Measurements from ENCODE around the gene PCDHA7.
"Not testable (repeated sequence)": the region's sequence is repeated elsewhere in the genome, so short reads cannot be mapped to it uniquely, and the experiment has no call there.

PCDHA7 gene, protein sequence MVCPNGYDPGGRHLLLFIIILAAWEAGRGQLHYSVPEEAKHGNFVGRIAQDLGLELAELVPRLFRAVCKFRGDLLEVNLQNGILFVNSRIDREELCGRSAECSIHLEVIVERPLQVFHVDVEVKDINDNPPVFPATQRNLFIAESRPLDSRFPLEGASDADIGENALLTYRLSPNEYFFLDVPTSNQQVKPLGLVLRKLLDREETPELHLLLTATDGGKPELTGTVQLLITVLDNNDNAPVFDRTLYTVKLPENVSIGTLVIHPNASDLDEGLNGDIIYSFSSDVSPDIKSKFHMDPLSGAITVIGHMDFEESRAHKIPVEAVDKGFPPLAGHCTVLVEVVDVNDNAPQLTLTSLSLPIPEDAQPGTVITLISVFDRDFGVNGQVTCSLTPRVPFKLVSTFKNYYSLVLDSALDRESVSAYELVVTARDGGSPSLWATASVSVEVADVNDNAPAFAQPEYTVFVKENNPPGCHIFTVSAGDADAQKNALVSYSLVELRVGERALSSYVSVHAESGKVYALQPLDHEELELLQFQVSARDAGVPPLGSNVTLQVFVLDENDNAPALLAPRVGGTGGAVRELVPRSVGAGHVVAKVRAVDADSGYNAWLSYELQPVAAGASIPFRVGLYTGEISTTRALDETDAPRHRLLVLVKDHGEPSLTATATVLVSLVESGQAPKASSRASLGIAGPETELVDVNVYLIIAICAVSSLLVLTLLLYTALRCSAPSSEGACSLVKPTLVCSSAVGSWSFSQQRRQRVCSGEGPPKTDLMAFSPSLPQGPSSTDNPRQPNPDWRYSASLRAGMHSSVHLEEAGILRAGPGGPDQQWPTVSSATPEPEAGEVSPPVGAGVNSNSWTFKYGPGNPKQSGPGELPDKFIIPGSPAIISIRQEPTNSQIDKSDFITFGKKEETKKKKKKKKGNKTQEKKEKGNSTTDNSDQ

DNA sequence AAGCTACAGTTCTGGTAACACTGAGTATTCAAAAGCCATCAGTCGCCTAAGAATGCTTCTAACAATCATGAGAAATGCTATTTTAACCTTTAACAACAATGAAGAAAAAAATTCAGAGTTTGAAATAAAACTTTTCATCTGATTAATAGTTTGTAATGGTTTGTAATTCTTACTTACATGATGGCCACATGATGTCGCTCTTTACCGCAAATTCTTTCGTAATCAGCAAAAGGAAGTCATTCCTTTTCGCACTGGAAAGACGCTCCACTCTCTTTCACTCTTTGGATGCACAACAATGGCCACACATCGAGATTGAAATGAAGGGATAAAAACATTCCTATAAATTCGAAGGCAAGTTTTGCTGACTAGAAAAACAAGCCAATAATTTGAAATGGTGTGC, at the start of gene PCDHA7:
PCDHA7 (plus strand) TSS at position 277 of the 400 bp plus-strand sequence; CDS start at position 392, 115 bp downstream.
- no peak within 1 kb of the TSS for H3K27ac ChIP-seq

DNA sequence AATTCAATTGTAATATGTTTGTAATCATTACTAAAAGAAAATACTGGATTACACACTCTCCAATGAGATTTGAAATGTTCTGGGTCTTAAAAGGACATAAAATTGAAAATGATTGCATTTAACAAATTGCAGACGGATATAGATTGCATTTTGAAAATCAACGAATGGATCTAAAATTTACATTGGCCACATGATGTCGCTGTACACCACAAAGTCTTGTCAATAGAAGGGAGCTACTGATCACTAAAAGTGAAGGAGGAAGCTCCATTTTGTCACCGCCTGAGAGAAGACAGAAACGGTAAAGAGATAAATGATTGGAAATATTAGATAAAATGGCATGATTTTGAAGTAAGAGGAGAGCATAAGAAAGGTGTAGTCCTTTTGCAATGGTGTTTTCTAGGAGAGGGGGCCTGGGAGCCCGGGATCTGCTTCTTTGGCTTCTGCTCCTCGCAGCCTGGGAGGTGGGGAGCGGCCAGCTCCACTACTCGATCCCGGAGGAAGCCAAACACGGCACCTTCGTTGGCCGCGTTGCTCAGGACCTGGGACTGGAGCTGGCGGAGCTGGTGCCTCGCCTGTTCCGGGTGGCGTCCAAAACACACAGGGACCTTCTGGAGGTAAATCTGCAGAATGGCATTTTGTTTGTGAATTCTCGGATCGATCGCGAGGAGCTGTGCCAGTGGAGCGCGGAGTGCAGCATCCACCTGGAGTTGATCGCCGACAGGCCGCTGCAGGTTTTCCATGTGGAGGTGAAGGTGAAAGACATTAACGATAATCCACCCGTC, 48.0 kb upstream of the PCDHA7 start, which contains the start of gene PCDHA1:
PCDHA1 (plus strand) TSS at position 236 of the 782 bp plus-strand sequence.
- no peak within 1 kb of the TSS for H3K27ac ChIP-seq
- TF ChIP-seq, protein P1, sequence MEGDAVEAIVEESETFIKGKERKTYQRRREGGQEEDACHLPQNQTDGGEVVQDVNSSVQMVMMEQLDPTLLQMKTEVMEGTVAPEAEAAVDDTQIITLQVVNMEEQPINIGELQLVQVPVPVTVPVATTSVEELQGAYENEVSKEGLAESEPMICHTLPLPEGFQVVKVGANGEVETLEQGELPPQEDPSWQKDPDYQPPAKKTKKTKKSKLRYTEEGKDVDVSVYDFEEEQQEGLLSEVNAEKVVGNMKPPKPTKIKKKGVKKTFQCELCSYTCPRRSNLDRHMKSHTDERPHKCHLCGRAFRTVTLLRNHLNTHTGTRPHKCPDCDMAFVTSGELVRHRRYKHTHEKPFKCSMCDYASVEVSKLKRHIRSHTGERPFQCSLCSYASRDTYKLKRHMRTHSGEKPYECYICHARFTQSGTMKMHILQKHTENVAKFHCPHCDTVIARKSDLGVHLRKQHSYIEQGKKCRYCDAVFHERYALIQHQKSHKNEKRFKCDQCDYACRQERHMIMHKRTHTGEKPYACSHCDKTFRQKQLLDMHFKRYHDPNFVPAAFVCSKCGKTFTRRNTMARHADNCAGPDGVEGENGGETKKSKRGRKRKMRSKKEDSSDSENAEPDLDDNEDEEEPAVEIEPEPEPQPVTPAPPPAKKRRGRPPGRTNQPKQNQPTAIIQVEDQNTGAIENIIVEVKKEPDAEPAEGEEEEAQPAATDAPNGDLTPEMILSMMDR (conservative IDR thresholded peaks at IDR 0.05) = peak; percentile 45
- TF ChIP-seq ZFX (IDR thresholded peaks at IDR 0.05) = no peak

More for the DNA sequence above, at the start of gene PCDHA7:
- no peak for TF ChIP-seq ZFX (IDR thresholded peaks at IDR 0.05)
- TF ChIP-seq, protein P1 (conservative IDR thresholded peaks at IDR 0.05) = peak; percentile 57

DNA sequence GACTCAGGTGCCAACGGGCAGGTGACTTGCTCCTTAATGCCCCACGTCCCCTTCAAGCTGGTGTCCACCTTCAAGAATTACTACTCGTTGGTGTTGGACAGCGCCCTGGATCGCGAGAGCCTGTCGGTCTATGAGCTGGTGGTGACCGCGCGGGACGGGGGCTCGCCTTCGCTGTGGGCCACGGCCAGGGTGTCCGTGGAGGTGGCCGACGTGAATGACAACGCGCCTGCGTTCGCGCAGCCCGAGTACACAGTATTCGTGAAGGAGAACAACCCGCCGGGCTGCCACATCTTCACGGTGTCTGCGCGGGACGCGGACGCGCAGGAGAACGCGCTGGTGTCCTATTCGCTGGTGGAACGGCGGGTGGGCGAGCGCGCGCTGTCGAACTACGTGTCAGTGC, 46.6 kb upstream of the PCDHA7 start:
- not testable (repeated sequence) for H3K27ac ChIP-seq

DNA sequence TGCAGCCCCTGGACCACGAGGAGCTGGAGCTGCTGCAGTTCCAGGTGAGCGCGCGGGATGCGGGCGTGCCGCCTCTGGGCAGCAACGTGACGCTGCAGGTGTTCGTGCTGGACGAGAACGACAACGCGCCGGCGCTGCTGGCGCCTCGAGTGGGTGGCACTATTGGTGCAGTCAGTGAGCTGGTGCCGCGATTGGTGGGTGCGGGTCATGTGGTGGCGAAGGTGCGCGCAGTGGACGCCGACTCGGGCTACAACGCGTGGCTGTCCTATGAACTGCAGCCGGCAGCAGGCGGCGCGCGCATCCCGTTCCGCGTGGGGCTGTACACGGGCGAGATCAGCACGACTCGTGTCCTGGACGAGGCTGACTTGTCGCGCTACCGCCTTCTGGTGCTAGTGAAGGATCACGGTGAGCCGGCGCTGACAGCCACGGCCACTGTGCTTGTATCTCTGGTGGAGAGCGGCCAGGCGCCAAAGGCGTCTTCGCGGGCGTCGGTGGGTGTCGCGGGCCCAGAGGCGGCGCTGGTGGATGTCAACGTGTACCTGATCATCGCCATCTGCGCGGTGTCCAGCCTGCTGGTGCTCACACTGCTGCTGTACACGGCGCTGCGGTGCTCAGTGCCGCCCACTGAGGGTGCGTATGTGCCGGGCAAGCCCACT, 46.1 kb upstream of the PCDHA7 start:
- not testable (repeated sequence) for H3K27ac ChIP-seq

DNA sequence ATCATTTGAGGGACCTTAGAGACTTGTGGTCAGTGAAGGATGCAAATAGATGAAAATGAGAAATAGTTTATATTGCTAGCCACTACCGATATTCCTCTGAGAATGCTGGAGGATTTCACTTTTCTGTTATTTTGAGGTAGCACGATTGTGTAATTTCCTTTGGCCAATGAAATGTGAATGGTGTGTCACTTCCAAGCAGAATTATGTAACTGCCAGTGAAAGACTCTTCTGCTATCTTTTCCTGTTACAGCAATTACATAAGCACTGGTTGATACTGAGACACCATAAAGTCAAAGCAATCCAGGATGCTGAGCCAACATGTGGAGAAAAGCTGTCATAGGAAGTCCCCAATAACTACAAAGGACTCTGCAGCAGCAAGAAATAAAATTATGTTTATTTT, 43.0 kb upstream of the PCDHA7 start:
- no peak for TF ChIP-seq ZFX (IDR thresholded peaks at IDR 0.05)
- TF ChIP-seq, protein P1 (conservative IDR thresholded peaks at IDR 0.05) = no peak
- H3K27ac ChIP-seq = no peak overlapping the region

DNA sequence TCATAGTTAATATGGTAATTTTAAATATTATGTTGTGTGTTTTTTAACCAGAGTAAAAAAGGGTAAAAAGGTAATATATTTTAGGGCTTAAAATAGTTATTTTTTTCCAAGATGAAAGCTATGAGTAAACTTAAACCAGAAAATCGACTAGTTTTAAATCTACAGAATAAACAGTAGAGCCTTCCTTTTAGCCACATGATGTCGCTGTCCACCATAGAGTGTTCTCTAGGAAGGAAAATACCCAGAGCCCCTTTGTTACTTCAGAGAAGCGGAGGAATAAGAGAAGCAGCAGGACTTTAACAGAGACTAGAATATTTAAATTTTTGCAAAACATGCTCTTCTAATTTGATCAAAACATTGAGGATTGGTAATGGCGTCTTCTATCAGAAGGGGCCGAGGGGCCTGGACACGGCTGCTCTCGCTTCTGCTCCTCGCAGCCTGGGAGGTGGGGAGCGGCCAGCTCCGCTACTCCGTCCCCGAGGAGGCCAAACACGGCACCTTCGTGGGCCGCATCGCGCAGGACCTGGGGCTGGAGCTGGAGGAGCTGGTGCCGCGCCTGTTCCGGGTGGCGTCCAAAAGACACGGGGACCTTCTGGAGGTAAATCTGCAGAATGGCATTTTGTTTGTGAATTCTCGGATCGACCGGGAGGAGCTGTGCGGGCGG, 39.3 kb upstream of the PCDHA7 start, which contains the start of gene PCDHA2:
PCDHA2 (plus strand) TSS at position 258 of the 664 bp plus-strand sequence.
- TF ChIP-seq ZFX (IDR thresholded peaks at IDR 0.05) = no peak
- TF ChIP-seq, protein P1 (conservative IDR thresholded peaks at IDR 0.05) = no peak
- no peak within 1 kb of the TSS for H3K27ac ChIP-seq

DNA sequence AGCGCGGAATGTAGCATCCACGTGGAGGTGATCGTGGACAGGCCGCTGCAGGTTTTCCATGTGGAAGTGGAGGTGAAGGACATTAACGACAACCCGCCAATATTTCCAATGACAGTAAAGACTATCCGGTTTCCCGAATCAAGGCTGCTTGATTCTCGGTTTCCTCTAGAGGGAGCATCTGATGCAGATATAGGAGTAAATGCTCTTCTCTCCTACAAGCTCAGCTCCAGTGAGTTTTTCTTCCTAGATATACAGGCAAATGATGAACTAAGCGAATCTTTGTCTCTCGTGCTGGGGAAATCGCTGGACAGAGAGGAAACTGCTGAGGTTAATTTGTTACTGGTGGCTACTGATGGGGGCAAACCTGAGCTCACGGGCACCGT, 38.8 kb upstream of the PCDHA7 start:
- TF ChIP-seq, protein P1 (conservative IDR thresholded peaks at IDR 0.05) = peak; percentile 66
- TF ChIP-seq ZFX (IDR thresholded peaks at IDR 0.05) = no peak
- no peak overlapping the region for H3K27ac ChIP-seq

DNA sequence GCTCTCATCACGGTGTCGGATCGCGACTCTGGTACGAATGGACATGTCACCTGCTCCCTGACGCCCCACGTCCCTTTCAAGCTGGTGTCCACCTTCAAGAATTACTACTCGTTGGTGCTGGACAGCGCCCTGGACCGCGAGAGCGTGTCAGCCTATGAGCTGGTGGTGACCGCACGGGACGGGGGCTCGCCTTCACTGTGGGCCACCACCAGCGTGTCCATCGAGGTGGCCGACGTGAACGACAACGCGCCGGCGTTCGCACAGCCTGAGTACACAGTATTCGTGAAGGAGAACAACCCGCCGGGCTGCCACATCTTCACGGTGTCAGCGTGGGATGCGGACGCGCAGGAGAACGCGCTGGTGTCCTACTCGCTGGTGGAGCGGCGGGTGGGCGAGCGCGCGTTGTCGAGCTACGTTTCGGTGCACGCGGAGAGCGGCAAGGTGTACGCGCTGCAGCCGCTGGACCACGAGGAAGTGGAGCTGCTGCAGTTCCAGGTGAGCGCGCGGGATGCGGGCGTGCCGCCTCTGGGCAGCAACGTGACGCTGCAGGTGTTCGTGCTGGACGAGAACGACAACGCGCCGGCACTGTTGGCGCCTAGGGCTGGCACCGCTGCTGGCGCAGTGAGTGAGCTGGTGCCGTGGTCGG, 37.9 kb upstream of the PCDHA7 start:
- not testable (repeated sequence) for H3K27ac ChIP-seq
